ENCODE data around the gene PACS2. TPM values are rescaled to one million over a fixed set of nuclear protein-coding genes. Genes with fewer than 3 reads are reported as not detected.

The PACS2 gene
- total and polyA plus RNA-seq, 2 of the 8 experiments (the other 6 are each of a cell fraction or from before 2014, with no cell fraction given) = 38.0 to 62.8 TPM

GRCh38 chr14:105273062-105273461 is 41.5 kb upstream of the PACS2 start:
- Histone ChIP-seq H3K79me1 (ENCODE audit: low read depth, low read length) (peaks cover 2% of the 10 kb centered on the region; the same call in 1 of the 2 replicates), H3K23ac (ENCODE audit: insufficient read length) (no peak overlapping the region), H3K79me2 (ENCODE audit: control insufficient read depth in 1 of 2, insufficient read depth in 2 of 2, low read length in 2 of 2) (peaks cover 0 to 2% of the 10 kb centered on the region in 2 experiments; a peak in 1 of 4 replicates), H3K56ac (replicated peaks; ENCODE audit: insufficient read length, low read depth, low read length) (no peak overlapping the region), H4K5ac (ENCODE audit: insufficient read length, low read depth, low read length) (no peak overlapping the region), H3K27ac (ENCODE audit: low read depth, low read length) (no peak overlapping the region), H3K36me3 (ENCODE audit: control insufficient read depth in 2 of 4, insufficient read depth in 4 of 4, low read length in 3 of 4) (no peaks in the 10 kb centered on the region; a peak in 1 of 8 replicates), H3K23me2 (ENCODE audit: low read depth, low read length) (no peaks in the 10 kb centered on the region), H2BK15ac (ENCODE audit: low read length) (no peak overlapping the region), H2BK20ac (ENCODE audit: low read length) (no peak overlapping the region), H4K91ac (replicated peaks; ENCODE audit: insufficient read length, low read length) (no peak overlapping the region), H3K14ac (ENCODE audit: insufficient read length) (no peak overlapping the region), H4K8ac (ENCODE audit: extremely low read depth, insufficient read depth, low read length) (no peak overlapping the region), H3K9me3 (ENCODE audit: insufficient read depth in 2 of 2, low read depth in 1 of 2, low read length in 1 of 2) (no peaks in the 10 kb centered on the region), H3K9ac (replicated peaks in 1 of 4; ENCODE audit: extremely low read depth in 1 of 4, low read depth in 3 of 4, low read length in 3 of 4) (no peak overlapping the region), H3K4ac (replicated peaks; ENCODE audit: insufficient read length, low read depth, low read length) (no peak overlapping the region), H2BK12ac (ENCODE audit: low read depth, low read length) (no peak overlapping the region), H3K18ac (ENCODE audit: extremely low read depth, low read length) (no peak overlapping the region), H4K20me1 (replicated peaks in 1 of 2; ENCODE audit: control insufficient read depth in 1 of 2, insufficient read depth in 2 of 2, low read length in 2 of 2) (peaks cover 2 to 8% of the 10 kb centered on the region in 2 experiments), H2AFZ (ENCODE audit: low read length) (no peak overlapping the region), H2BK5ac (ENCODE audit: low read depth, low read length) (no peak overlapping the region), H2BK120ac (replicated peaks; ENCODE audit: low read depth, low read length) (no peak overlapping the region), H3K4me1 (replicated peaks in 1 of 4; ENCODE audit: control insufficient read depth in 3 of 4, insufficient read depth in 4 of 4, low read length in 3 of 4) (no peaks in the 10 kb centered on the region), H2AK5ac (ENCODE audit: low read depth, low read length) (no peak overlapping the region), H3K27me3 (replicated peaks in 1 of 4; ENCODE audit: control insufficient read depth in 3 of 4, extremely low read depth in 1 of 4, insufficient read depth in 3 of 4, low read length in 3 of 4) (no peaks in the 10 kb centered on the region), H3K4me2 (ENCODE audit: insufficient read depth in 1 of 2, low read depth in 2 of 2, low read length in 2 of 2) (no peak overlapping the region), H3K4me3 (ENCODE audit: extremely low read depth in 1 of 4, insufficient read depth in 2 of 4, low read depth in 3 of 4, low read length in 4 of 4) (no peak overlapping the region)
- POLR2A ChIA-PET (ENCODE audit: partially characterized antibody) = no interaction called here
- no peak for FAIRE-seq
- 82% methylated on average over 12 of the region's 12 CpGs; no CpG with 5 or more reads in 1 of the 2 experiments for WGBS, 2 experiments (ENCODE audit: extremely low coverage in 1 of 2, insufficient coverage in 1 of 2, insufficient read length in 1 of 2, insufficient replicate concordance in 2 of 2, low coverage in 1 of 2, low lambda C conversion rate in 2 of 2, missing lambda C conversion rate in 1 of 2)
- DNase-seq (ENCODE audit: low read depth in 1 of 2, low spot score in 2 of 2) = no peak
- TF ChIP-seq CHD2 (IDR thresholded peaks at IDR 0.05; ENCODE audit: low read length) = no peak
- TF ChIP-seq SP2 (IDR thresholded peaks at IDR 0.05; ENCODE audit: low read length) = no peak
- TF ChIP-seq NANOG (IDR thresholded peaks at IDR 0.05; ENCODE audit: insufficient read depth, low read depth, low read length, poor library complexity, severe bottlenecking) = no peak
- TF ChIP-seq CREB1 (IDR thresholded peaks at IDR 0.05) = no peak
- TF ChIP-seq TBP (IDR thresholded peaks at IDR 0.05; ENCODE audit: low read depth, low read length) = no peak
- TF ChIP-seq KDM5A (IDR thresholded peaks at IDR 0.05; ENCODE audit: low read length) = no peak
- TF ChIP-seq FOSL1 (IDR thresholded peaks at IDR 0.05; ENCODE audit: insufficient read depth, low read depth, low read length) = no peak
- no peak for TF ChIP-seq RBBP5 (IDR thresholded peaks at IDR 0.05; ENCODE audit: borderline replicate concordance, low read depth, low read length)
- TF ChIP-seq ASH2L (IDR thresholded peaks at IDR 0.05; ENCODE audit: low read length) = no peak
- TF ChIP-seq SAP30 (IDR thresholded peaks at IDR 0.05; ENCODE audit: insufficient read depth, insufficient replicate concordance, low read length) = no peak
- TF ChIP-seq RXRA (IDR thresholded peaks at IDR 0.05; ENCODE audit: insufficient read depth, low read depth, low read length) = no peak
- TF ChIP-seq EP300 (IDR thresholded peaks at IDR 0.05; ENCODE audit: borderline replicate concordance in 1 of 2, low read depth in 2 of 2, low read length in 2 of 2) = no peak
- no peak for TF ChIP-seq EZH2 (IDR thresholded peaks at IDR 0.05; ENCODE audit: low read depth, low read length, severe bottlenecking)
- TF ChIP-seq CHD1 (IDR thresholded peaks at IDR 0.05; ENCODE audit: low read depth, low read length) = no peak
- CTCF ChIA-PET (ENCODE audit: partially characterized antibody) = interaction anchor here (0.8 to 1.2 kb wide), 6 partner anchors 10 to 59 kb away, joined by 3 to 4 read pairs (median 3); no protein-coding TSS in a partner anchor

Data from H1 (cell line).